NCI-H82 treated with DMSO at 0.1 percent for 48 hours (cell line): Measurements from ENCODE around the gene SSU72.
"Not testable (repeated sequence)": the region's sequence is repeated elsewhere in the genome, so short reads cannot be mapped to it uniquely, and the experiment has no call there.

Source experiments
- DNase-seq: peaks from one replicate; lab custom pipeline; 2025; ENCODE audit not compliant: unreplicated experiment; lab: John Stamatoyannopoulos, UW

The SSU72 gene

GRCh38 chr1:1529936-1530335, 44.7 kb downstream of the SSU72 start:
- DNase-seq = no peak

DNA sequence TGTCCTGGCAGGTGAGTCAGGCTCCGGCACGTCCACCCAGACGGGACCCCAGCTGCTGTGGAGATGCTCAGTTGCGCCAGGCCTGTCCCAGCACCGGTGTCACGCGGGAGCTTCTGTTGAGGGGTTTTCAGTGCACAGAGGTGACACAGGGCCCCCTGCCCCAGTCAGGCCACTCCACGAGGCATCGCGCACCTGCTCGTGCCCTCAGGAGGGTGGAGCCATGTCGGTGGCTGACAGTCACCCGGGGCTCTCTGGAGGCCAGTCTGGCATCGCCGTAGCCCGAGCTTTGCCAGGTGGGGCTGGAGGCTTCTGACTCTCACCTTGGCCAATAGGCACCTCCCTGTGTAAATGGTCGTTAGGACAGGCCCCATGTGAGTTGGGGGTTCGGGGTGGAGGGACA, 45.3 kb downstream of the SSU72 start:
- no peak for DNase-seq

GRCh38 chr1:1528301-1529267, 46.1 kb downstream of the SSU72 start:
- DNase-seq = no peak

DNA sequence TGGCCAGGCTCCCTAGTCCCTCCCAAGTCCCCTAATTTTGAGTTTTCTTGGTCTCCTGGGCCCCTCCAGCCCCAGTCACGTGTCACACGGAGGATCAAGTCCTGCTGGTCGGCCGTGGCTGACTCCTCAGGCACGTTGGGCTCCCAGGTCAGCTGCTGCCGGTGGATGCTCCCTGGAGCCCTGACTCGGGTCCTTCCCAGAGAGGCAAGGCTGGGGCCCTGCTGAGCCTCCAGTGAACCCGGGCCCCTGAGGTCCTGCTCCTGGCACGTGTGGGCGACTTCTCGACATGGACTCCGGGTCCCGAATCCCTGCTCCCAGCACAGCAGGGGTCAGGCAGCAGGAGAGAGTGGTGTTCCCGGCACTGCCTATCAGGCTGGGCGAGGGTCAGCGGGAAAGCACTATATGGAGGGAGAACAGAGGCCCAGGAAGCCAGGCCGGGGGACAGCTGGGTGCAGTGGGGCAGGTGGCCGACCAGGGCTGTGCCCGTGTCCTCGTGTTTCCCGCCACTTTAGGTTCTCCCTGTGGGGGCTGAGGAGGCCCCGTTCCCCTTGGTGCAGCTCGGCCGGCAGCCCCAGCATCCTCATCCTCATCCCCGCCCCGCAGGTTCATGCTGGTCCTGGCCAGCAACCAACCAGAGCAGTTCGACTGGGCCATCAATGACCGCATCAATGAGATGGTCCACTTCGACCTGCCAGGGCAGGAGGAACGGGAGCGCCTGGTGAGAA, 47.4 kb downstream of the SSU72 start:
- no peak for DNase-seq

- not testable (repeated sequence) for DNase-seq
Measured at GRCh38 chr1:1526476-1526875, 48.2 kb downstream of the SSU72 start.

DNA sequence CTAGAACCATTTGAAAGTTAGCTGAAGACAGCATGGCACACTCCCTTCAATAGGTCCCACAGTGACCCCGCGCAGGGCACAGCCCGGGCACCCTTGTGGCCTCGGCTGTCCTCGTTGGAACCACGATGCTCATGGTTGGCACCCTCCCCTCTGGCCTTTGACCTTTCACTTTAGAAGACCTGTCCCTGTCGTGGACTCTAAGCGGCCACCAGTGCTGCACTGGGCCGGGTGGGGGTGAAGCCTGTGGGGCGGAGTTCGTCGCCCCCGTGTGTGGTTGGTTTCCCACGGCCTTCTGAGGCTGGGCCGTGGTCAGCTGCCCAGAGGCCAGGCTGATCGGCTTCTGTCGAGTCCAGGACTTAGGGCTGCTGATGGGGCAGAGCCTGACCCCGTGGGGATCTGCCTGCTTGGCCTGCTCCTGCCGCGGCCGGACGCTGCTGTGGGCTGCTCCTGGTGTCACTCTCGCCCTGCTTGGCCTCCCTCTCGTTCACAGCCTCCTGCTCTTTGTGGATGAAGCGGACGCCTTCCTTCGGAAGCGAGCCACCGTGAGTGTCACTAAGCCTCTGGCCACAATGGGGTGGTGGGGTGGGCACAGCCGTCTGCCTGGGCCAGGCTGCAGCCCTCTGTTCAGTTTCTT, 49.8 kb downstream of the SSU72 start:
- DNase-seq = not testable (repeated sequence)

- not testable (repeated sequence) for DNase-seq
Measured at GRCh38 chr1:1523651-1524050, 51.0 kb downstream of the SSU72 start.

DNA sequence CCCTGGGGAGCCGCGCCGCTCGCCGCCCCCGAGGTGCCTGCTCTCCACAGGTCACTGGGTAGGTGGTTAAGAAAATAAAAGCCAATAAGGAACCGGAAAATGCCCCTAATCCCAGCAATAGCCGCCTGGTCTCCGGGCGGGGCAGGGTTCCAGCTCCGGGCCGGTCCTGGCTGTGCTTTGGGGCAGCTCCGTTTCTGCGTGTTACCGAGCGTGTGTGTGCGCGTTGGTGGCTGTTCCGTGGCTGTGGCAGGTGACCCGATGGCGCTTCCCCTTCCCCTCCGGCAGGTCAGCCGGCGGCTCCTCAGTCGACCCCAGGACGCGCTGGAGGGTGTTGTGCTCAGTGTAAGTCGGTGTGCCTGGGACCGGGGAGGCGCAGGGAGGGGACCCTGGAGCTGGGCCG, 51.4 kb downstream of the SSU72 start:
- not testable (repeated sequence) for DNase-seq

DNA sequence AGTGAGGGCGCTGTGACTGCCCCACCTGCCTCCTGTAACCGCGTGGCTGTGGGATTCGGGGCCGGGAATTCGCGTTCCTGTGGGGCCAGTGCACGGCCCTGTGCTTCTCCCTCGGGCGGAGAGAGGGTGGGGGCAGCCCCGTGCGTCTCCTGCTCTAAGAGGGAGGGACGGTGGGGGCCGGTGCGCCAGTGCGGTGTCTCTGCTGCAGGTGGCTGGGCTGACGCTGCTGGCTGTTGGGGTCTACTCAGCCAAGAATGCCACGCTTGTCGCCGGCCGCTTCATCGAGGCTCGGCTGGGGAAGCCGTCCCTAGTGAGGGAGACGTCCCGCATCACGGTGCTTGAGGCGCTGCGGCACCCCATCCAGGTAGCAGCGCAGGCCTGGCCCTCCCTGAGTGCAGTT, 52.1 kb downstream of the SSU72 start:
- DNase-seq = not testable (repeated sequence)

DNA sequence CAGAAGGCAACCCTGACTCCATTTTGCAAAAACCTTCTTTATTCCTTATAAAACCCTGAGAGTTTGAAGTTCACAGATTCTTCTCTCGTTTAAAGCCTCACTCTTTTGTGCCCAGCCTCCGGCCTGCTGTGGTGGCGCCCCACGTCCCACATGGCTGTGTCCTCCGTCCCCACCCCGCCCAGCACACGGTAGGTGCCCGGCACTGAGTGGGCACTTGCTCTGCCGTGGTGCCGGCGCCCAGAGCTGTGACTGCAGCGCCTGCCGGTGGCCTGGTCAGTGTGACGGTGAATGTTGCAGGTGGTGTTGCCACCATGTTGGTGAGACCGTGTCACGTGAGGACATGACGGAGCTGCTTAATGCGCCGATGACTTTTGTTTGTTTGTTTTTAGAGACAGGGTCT, 53.3 kb downstream of the SSU72 start:
- no peak for DNase-seq

DNA sequence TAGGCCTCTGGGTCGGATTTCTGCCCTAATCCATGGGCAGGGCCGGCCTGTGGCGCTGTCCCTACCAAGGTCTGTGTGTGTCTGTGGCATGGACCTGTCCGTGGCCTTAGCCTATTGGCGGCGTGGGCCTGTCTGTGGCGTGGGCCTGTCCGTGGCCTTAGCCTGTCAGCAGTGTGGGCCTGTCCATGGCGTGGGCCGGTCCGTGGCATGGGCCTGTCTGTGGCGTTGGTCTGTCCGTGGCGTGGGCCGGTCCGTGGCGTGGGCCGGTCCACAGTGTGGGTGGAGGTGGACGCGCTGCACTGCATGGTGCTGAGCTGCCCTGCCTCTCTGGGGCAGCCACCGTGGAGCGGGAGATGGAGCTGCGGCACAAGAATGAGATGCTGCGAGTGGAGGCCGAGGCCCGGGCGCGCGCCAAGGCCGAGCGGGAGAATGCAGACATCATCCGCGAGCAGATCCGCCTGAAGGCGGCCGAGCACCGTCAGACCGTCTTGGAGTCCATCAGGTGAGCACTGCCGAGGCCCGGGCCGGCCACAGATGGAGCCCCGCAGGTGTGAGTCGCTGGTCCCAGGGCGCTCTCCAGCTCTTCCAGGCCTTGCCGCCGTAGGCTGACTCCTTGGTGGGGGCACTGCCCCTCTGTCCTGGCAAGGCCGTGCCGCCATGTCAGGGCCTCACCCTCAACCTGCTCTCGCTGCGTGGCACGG, 54.7 kb downstream of the SSU72 start:
- not testable (repeated sequence) for DNase-seq

GRCh38 chr1:1518621-1519007, 56.0 kb downstream of the SSU72 start:
- DNase-seq = not testable (repeated sequence)

DNA sequence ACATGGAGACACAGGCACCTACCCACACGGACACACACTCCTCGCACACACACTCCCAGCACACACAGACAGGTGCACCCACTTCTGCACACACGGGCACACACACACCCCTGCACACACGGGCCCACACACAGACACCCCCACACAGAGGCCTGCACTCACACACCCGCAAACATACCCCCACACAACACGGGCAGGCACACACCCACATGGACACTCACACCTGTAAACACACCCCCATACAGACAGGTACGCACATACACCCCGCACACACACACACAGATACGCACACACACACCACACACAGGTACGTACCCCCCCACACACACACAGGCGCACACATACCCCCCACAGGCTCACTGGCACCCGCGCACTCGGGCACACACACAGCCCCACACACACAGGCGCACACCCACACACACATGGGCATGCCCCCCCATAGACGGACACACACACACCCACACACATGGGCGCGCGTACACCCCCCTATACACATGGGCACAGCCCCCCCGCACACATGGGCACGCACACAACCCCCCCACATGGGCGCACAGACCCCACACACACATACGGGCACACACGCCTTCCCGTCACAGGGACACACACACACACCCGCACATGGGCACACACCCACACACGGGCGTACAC, 56.6 kb downstream of the SSU72 start:
- no peak for DNase-seq

- DNase-seq = not testable (repeated sequence)
Measured at GRCh38 chr1:1516923-1517322, 57.7 kb downstream of the SSU72 start.

DNA sequence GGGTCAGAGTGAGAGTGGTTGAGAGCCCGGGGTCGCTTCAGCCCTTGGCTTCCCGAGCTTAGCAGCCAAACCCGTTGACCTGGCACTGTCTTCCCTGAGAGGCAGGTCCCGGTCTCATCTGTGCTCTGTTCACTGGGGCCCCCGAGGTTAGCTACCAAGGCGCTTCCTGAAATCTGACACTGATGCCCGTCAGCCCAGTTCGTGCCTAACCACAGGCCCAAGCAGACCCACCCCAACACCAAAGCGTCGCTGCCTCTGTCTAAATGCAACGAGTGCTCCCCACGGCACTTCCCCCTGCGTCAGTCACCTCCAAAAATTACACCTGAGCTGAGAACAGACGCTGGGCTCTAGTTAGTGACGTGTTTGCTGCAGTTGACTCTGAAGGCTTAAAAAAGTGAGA, 60.3 kb downstream of the SSU72 start:
- DNase-seq = not testable (repeated sequence)

DNA sequence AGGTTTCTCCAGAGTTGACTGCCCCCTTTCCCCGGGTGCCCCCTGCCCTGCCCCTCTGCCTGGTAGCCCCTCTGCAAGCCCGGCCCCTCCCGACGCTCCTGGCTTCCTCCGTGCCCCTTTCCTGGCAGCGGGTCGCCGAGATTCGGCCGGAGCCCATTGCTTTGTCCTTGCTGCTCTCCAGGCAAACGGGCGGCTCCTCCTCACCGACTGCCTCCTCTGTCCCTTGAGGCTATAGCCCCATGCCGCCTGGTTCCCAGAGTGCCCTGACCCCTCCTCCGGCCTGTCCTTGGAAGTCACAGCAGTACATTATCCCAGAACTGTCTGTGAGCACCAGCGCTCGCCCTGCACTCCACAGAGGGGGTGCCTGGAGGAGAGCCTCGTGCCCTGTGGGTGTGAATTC, 61.0 kb downstream of the SSU72 start:
- DNase-seq = not testable (repeated sequence)

GRCh38 chr1:1512425-1512824, 62.2 kb downstream of the SSU72 start:
- DNase-seq = not testable (repeated sequence)

DNA sequence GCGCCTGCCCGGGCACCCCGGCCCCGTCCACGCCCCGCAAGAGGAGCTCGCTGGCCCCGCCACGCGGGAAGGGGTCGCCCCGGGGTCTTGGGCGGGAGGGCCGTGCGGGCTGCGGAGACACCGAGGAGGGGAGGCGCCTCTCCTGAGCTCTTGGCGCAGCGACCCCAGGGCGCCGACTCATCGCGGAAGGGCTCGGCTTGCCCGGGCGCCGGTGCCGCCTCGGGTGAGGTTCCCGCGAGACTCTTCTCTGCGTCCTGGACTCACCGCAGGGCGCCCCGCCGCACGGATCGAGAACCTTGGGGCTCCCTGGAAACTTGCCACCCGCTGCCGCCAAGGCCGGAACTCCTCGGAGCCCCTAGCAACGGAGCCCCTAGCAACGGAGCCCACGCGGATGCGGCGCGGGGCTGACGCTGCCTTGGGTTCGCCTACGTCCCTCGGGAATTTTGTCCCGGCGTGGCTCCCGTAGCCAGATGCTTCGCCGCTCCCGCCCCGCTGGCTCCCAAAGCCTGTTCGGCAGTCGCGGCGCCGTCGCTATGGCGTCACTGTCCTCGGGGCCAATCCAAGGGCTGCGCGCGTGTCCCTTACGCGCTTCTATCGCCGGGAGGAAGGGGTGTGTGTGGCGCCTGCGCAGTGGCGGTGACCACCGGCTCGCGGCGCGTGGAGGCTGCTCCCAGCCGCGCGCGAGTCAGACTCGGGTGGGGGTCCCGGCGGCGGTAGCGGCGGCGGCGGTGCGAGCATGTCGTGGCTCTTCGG, 63.0 kb downstream of the SSU72 start, which contains the start of gene ATAD3A:
TSS of gene ATAD3A (plus strand) at position 630 of the 753 bp plus-strand sequence. CDS start at position 737, 107 bp downstream.
- peak; percentile 84 for DNase-seq

DNA sequence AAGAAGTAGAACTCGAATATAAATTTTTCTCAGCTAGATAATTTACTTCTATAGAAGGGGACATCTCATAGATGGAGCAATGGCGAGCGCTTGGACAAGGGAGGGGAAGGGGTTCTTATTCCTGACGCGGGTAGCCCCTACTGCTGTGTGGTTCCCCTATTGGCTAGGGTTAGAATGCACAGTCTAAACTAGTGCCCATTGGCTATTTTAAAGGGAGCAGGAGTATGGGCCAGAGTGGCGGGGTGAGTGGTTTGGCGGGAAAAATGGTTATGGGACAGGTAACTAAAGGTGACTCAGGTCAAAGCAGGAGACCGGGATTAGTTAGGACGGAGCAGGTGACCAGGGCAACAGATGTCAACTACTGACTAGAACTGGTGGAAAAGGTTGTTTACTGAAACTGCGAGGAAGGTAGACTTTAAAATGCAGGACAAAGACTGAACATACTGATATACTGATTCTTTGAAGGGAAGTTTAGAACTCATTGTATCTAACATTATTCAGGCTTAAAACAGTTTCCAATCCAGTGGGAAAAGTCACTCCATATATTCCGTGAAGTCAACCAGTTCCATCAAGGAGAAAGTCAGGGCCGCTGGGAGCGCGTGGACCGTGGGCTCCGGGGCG, 63.6 kb downstream of the SSU72 start:
- peak; percentile 52 for DNase-seq
